ENCODE results near the gene CELF2. TPM values are rescaled to one million over a fixed set of nuclear protein-coding genes. Genes with fewer than 3 reads are reported as not detected.

Gene CELF2
- total RNA-seq, 1 donor from 2014 or later: 33.8 TPM

DNA sequence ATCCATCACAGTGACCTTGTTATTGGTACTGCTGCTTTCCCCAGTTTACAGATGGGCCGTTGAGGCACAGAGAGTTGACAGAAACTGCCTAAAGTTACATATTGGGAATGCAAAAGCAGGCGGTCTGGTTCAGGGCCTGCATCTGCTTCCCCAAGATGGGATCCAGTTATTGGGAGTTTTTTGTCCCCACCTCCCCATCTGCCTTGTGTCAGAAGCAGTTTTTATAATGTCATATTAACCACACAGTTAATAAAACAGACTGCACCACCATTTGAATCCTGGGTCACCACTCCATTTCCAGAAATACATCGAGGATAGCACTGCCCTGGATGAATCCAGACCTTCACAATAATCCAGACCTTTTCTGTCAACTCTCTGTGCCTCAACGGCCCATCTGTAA lies 67.9 kb downstream of the CELF2 start:
- no peaks in the 10 kb centered on the region for H3K27me3 Mint-ChIP-seq (ENCODE audit: unreplicated experiment)
- H3K36me3 Mint-ChIP-seq (ENCODE audit: unreplicated experiment): no peaks in the 10 kb centered on the region
- no peak for DNase-seq (ENCODE audit: extremely low spot score, unreplicated experiment)
- no peak overlapping the region for H3K4me3 Mint-ChIP-seq (ENCODE audit: unreplicated experiment)
- H3K9me3 Mint-ChIP-seq (ENCODE audit: unreplicated experiment): no peaks in the 10 kb centered on the region
- no peaks in the 10 kb centered on the region for H3K4me1 Mint-ChIP-seq (ENCODE audit: unreplicated experiment)
- H3K27ac Mint-ChIP-seq (ENCODE audit: unreplicated experiment): no peak overlapping the region
- TF ChIP-seq, protein P1, sequence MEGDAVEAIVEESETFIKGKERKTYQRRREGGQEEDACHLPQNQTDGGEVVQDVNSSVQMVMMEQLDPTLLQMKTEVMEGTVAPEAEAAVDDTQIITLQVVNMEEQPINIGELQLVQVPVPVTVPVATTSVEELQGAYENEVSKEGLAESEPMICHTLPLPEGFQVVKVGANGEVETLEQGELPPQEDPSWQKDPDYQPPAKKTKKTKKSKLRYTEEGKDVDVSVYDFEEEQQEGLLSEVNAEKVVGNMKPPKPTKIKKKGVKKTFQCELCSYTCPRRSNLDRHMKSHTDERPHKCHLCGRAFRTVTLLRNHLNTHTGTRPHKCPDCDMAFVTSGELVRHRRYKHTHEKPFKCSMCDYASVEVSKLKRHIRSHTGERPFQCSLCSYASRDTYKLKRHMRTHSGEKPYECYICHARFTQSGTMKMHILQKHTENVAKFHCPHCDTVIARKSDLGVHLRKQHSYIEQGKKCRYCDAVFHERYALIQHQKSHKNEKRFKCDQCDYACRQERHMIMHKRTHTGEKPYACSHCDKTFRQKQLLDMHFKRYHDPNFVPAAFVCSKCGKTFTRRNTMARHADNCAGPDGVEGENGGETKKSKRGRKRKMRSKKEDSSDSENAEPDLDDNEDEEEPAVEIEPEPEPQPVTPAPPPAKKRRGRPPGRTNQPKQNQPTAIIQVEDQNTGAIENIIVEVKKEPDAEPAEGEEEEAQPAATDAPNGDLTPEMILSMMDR (IDR thresholded peaks at IDR 0.05): no peak

DNA sequence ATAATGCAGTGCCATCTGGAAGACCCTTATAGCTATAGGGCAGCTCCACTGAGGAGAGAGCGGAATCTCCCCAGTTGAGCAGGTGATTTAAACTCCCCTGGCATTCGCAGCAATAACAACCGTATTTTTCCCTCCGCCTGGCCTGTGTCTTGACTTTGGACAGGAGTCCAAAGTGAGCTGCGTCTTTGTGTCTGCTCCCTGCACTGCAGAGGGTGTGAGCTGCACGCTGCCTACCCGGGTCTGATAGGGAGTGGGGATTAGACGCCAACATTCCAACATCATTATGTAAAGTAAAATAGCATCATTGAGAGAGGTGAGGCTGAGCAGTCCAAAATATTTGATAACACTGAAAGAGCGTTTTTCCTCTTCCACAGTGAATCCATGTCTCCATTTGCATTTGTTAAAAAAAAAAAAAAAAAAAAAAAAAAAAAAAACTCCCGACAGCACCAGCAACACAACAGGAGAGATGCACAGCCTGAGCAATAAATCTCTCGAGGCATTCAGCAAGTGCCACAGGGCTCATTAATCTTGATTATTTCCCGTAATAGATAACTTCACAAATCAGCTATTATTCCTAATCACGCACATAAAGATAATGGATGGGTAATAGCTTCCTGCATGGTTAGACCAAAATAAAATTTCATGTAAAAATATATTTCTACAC lies 68.6 kb downstream of the CELF2 start:
- H3K9me3 Mint-ChIP-seq (ENCODE audit: unreplicated experiment): no peaks in the 10 kb centered on the region
- TF ChIP-seq, protein P1 (IDR thresholded peaks at IDR 0.05): no peak
- H3K4me3 Mint-ChIP-seq (ENCODE audit: unreplicated experiment): no peak overlapping the region
- no peak for DNase-seq (ENCODE audit: extremely low spot score, unreplicated experiment)
- no peaks in the 10 kb centered on the region for H3K27me3 Mint-ChIP-seq (ENCODE audit: unreplicated experiment)
- H3K4me1 Mint-ChIP-seq (ENCODE audit: unreplicated experiment): no peaks in the 10 kb centered on the region
- H3K36me3 Mint-ChIP-seq (ENCODE audit: unreplicated experiment): no peaks in the 10 kb centered on the region
- H3K27ac Mint-ChIP-seq (ENCODE audit: unreplicated experiment): no peak overlapping the region

DNA sequence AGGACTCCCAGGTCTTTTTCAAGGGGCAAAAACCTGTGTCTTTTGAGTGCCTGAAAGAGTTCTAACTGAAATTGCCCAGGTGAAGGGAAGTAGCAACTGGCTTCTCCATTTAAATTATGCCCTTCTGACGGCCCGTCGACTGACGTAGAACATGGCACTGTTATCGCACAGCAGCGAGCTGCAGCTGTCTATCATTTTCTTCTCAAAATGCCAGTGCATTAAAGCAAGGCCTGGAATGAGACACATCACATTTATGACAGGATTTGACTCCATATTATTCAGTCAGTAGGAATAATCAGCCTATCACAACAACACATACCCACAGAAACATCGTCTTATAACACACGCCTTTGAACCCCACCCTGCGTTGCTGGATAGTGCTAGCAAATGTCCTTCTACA lies 69.7 kb downstream of the CELF2 start:
- H3K27me3 Mint-ChIP-seq (ENCODE audit: unreplicated experiment): no peaks in the 10 kb centered on the region

DNA sequence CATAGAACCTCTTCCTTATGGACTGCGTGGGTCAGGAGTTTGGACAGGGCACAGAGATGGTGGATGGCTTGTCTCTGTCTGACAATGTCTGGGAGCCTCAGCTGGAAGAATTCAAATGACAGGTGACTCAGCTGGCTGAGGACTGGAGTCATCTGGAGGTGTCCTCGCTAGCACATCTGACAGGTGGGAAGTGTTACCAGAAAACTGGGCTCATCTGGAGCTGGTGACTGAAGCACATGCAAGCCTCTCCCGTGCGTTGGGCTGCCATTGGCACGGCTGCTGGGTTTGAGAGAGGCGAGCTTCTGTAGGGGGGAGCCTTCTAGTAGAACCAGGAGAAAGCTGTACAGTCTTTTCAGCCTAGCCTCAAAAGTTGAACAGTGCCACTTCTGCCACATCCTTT lies 71.0 kb downstream of the CELF2 start:
- no peak for DNase-seq (ENCODE audit: extremely low spot score, unreplicated experiment)
- Mint-ChIP-seq H3K9me3 (ENCODE audit: unreplicated experiment) (no peaks in the 10 kb centered on the region), H3K36me3 (ENCODE audit: unreplicated experiment) (no peaks in the 10 kb centered on the region)

More for the DNA sequence above, 69.7 kb downstream of the CELF2 start:
- DNase-seq (ENCODE audit: extremely low spot score, unreplicated experiment): no peak
- Mint-ChIP-seq H3K4me3 (ENCODE audit: unreplicated experiment) (no peak overlapping the region), H3K9me3 (ENCODE audit: unreplicated experiment) (no peaks in the 10 kb centered on the region), H3K36me3 (ENCODE audit: unreplicated experiment) (no peaks in the 10 kb centered on the region), H3K27ac (ENCODE audit: unreplicated experiment) (no peak overlapping the region), H3K4me1 (ENCODE audit: unreplicated experiment) (no peaks in the 10 kb centered on the region)
- TF ChIP-seq, protein P1 (IDR thresholded peaks at IDR 0.05): no peak

DNA sequence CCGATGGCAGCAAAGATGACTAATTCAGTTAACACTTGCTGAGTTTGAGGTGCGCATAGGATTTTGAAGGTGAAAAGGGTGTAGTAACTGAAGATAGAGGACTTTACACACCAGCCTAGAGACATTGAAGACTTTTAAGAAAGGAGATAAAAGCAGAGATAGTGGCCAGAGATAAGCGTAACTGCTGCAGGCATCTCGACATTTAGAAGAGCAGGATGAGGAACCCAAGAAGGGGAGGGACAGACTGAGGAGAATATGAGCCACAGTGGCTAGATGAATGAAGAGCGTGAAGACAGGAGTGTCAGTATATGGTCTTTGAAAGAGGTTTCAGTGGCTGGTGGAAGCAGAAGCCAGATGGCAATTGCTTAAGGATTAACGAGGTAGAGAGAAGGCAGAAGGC lies 71.6 kb downstream of the CELF2 start:
- H3K27ac Mint-ChIP-seq (ENCODE audit: unreplicated experiment): no peak overlapping the region

More for the DNA sequence above, 71.0 kb downstream of the CELF2 start:
- Mint-ChIP-seq H3K27ac (ENCODE audit: unreplicated experiment) (no peak overlapping the region), H3K4me3 (ENCODE audit: unreplicated experiment) (no peak overlapping the region), H3K4me1 (ENCODE audit: unreplicated experiment) (no peaks in the 10 kb centered on the region), H3K27me3 (ENCODE audit: unreplicated experiment) (no peaks in the 10 kb centered on the region)
- TF ChIP-seq, protein P1 (IDR thresholded peaks at IDR 0.05): no peak

More for the DNA sequence above, 71.6 kb downstream of the CELF2 start:
- H3K9me3 Mint-ChIP-seq (ENCODE audit: unreplicated experiment): no peaks in the 10 kb centered on the region
- DNase-seq (ENCODE audit: extremely low spot score, unreplicated experiment): no peak
- H3K4me3 Mint-ChIP-seq (ENCODE audit: unreplicated experiment): no peak overlapping the region
- H3K36me3 Mint-ChIP-seq (ENCODE audit: unreplicated experiment): no peaks in the 10 kb centered on the region
- H3K4me1 Mint-ChIP-seq (ENCODE audit: unreplicated experiment): no peaks in the 10 kb centered on the region
- no peaks in the 10 kb centered on the region for H3K27me3 Mint-ChIP-seq (ENCODE audit: unreplicated experiment)
- TF ChIP-seq, protein P1 (IDR thresholded peaks at IDR 0.05): no peak

Measured in osteocyte (in vitro differentiated cells).